Ishikawa (cell line): ENCODE data around the gene CAVIN1.

Source experiments
- CEBPB ChIP-seq: IDR thresholded peaks from 2 replicates; pipeline ENCODE4 v1.6.1; 2012
- EGR1 ChIP-seq: IDR thresholded peaks from 2 replicates; pipeline ENCODE4 v1.6.1; 2012
- EP300 ChIP-seq: IDR thresholded peaks from 2 replicates; pipeline ENCODE4 v1.6.1; 2012; ENCODE audit warnings: borderline replicate concordance
- FOXM1 ChIP-seq: IDR thresholded peaks from 2 replicates; pipeline ENCODE4 v1.6.1; 2012; ENCODE audit warnings: low read depth, borderline replicate concordance
- NFIC ChIP-seq: IDR thresholded peaks from 2 replicates; pipeline ENCODE4 v1.6.1; 2012
- TCF12 ChIP-seq: IDR thresholded peaks from 2 replicates; pipeline ENCODE4 v1.6.1; 2012; ENCODE audit warnings: low read depth
- TEAD4 ChIP-seq: IDR thresholded peaks from 2 replicates; pipeline ENCODE4 v1.6.1; 2012
- YY1 ChIP-seq: IDR thresholded peaks from 2 replicates; pipeline ENCODE4 v1.6.1; 2012; ENCODE audit warnings: low read depth
- ZBTB7A ChIP-seq: IDR thresholded peaks from 2 replicates; pipeline ENCODE4 v1.6.1; 2012; ENCODE audit warnings: low read depth

DNA sequence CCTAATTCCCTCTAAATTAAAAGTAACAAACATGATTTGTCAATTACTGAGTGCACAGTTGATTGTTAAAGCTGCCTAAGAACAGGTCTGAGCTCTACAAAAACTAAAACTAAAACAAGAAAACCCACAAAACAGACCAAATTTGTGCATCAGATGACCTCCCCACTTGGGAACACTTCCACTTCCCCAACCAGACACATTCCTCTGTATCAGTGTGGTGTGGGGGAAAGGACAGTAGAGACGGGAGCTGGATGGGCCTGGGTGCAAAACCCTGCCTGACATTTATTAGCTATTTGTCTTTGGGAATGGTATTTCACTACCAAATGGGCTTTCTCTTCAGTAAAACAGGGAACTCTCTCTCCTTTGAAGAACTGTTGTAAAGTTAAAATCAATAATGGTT, 64.6 kb downstream of the CAVIN1 start:
- TF ChIP-seq TEAD4 (no peak), FOXM1 (no peak), CEBPB (no peak), EGR1 (no peak), EP300 (no peak), ZBTB7A (no peak), NFIC (no peak), YY1 (no peak), TCF12 (no peak)
